Spleen (tissue), 11 donors: ENCODE measurements around the gene OXNAD1. TPM values are rescaled to one million over a fixed set of nuclear protein-coding genes. Genes with fewer than 3 reads are reported as not detected.

ENCODE experiments used
- DNase-seq: peaks from one replicate; pipeline ENCODE4 v3.0.0-alpha.2; 2020
- H3K27ac ChIP-seq, 8 donors: fragments of 200-600 bp; sonication (generic) in 7 of 8; 1 replicate in 4 of 8; 2 replicates in 4 of 8; pipeline versions ENCODE4 v1.5.0 to v1.8.0; 2016 to 2021; ENCODE audit warnings: inconsistent platforms in 4 of 8, mild to moderate bottlenecking in 4 of 8, moderate library complexity in 1 of 8
- H3K27me3 ChIP-seq, 7 donors: fragments of 200-600 bp; sonication (generic) in 6 of 7; replicated peaks in 1 of 7; 1 replicate in 4 of 7; 2 replicates in 3 of 7; pipeline versions ENCODE4 v1.5.0 to v1.8.0; 2016 to 2021; ENCODE audit warnings: inconsistent platforms in 3 of 7, mild to moderate bottlenecking in 1 of 7
- H3K36me3 ChIP-seq, 6 donors: fragments of 200-600 bp; sonication (generic) in 5 of 6; 1 replicate in 4 of 6; 2 replicates in 2 of 6; pipeline versions ENCODE4 v1.5.0 to v1.8.0; 2016 to 2021; ENCODE audit warnings: inconsistent platforms in 2 of 6
- H3K4me1 ChIP-seq, 6 donors: fragments of 200-600 bp; sonication (generic) in 5 of 6; 1 replicate in 3 of 6; 2 replicates in 3 of 6; pipeline versions ENCODE4 v1.5.0 to v1.8.0; 2016 to 2021; ENCODE audit warnings: inconsistent platforms in 3 of 6
- H3K4me3 ChIP-seq, 8 donors: fragments of 200-600 bp; sonication (generic) in 7 of 8; 1 replicate in 4 of 8; 2 replicates in 4 of 8; pipeline versions ENCODE4 v1.5.0 to v1.8.0; 2016 to 2021; ENCODE audit warnings: inconsistent platforms in 4 of 8, mild to moderate bottlenecking in 4 of 8, moderate library complexity in 2 of 8
- H3K9me3 ChIP-seq, 8 donors: fragments of 200-600 bp; sonication (generic) in 7 of 8; 1 replicate in 4 of 8; 2 replicates in 4 of 8; pipeline versions ENCODE4 v1.5.0 to v1.8.0; 2016 to 2021; ENCODE audit warnings: inconsistent platforms in 4 of 8
- CTCF ChIP-seq, 11 experiments: fragments of 200-600 bp in 7 of 11; fragments of 450-650 bp in 4 of 11; sonication (generic) in 4 of 11; IDR thresholded peaks in 8 of 11; conservative IDR thresholded peaks in 3 of 11; 1 replicate in 7 of 11; 2 replicates in 4 of 11; pipeline versions ENCODE4 v1.4.0 to v1.8.0; 2016 to 2021; ENCODE audit warnings: antibody characterized with exemption in 11 of 11, inconsistent platforms in 4 of 11, mild to moderate bottlenecking in 1 of 11
- POLR2A ChIP-seq, 3 donors: fragments of 450-650 bp; IDR thresholded peaks; one replicate each; pipeline ENCODE4 v1.5.1; 2017; ENCODE audit warnings: antibody characterized with exemption in 3 of 3, mild to moderate bottlenecking in 1 of 3
- POLR2AphosphoS5 ChIP-seq, 3 donors: sonication (generic); formaldehyde crosslinking; IDR thresholded peaks; one replicate each; pipeline ENCODE4 v1.5.1; 2017; ENCODE audit warnings: antibody characterized with exemption in 3 of 3
- WGBS, 5 donors: extraction: QIAGEN DNeasy Blood & Tissue Kit in 3 of 5; methylation state at CpG; one replicate each; pipeline versions ENCODE4 v1.1.5 to v1.1.7; 2013 to 2018; 5-methylcytosine and 5-hydroxymethylcytosine counted together
- intact Hi-C: fragments of 100-400 bp; cut with DNase I; formaldehyde crosslinking; loops from one replicate; pipeline ENCODE4 v1.15.0; 2023; ENCODE audit warnings: low total_unique reads
- polyA plus RNA-seq, 3 donors: library from polyadenylated mRNA; stranded (reverse); fragments of 200-250 nt; gene quantifications; one replicate each; pipeline ENCODE4 v1.2.1, GENCODE V29; 2013
- total RNA-seq, 7 donors: library from RNA; depleted of rRNA in 3 of 7; stranded (reverse); fragments of >200 nt in 3 of 7; fragmentation: NEBNext Ultra II Directional in 4 of 7; extraction: Animal tissue kit (Norgen Biotek cat#: 25700) in 4 of 7; gene quantifications; one replicate each; pipeline versions ENCODE4 v1.1.0 to v1.2.1, GENCODE V29; 2016 to 2021
- donor health status: healthy with polysubstance abuse.
- donor health status: DM: no; HTN: no; CAD: no; lungs with moderate emphysema.
- donor health status: DM: no; HTN: no; CAD: no.
- donor health status: Bipolar disorder and iron deficiency.
- donor health status: healthy.
- donor health status: DM: no; HTN: no; CAD: no.
- donor health status: DM: yes; HTN: yes; CAD: no.

The OXNAD1 gene
- total and polyA plus RNA-seq, 10 donors = 4.2 to 30.6 (median 20.1) TPM

GRCh38 chr3:16335333-16335732, 70.3 kb downstream of the OXNAD1 start:
- peaks cover 12 to 47% (median 25%) of the 10 kb centered on the region in 6 donors for H3K4me1 ChIP-seq
- no peak for DNase-seq
- 81 to 93% (median 86%) methylated on average over 5 of the region's 5 CpGs for WGBS, 5 donors
- H3K36me3 ChIP-seq = peaks cover 3 to 65% (median 21%) of the 10 kb centered on the region in 6 donors
- peaks cover 0 to 20% (median 17%) of the 10 kb centered on the region in 8 donors for H3K9me3 ChIP-seq
- intact Hi-C loops = no loop called here
- TF ChIP-seq CTCF (IDR thresholded peaks at IDR 0.05 in 8 of 11, conservative IDR thresholded peaks at IDR 0.05 in 3 of 11) (no peak), POLR2AphosphoS5 (IDR thresholded peaks at IDR 0.05) (no peak), POLR2A (IDR thresholded peaks at IDR 0.05) (no peak)
- H3K4me3 ChIP-seq = no peak overlapping the region
- H3K27ac ChIP-seq = no peak overlapping the region
- no peaks in the 10 kb centered on the region for H3K27me3 ChIP-seq

GRCh38 chr3:16335772-16336645, 71.0 kb downstream of the OXNAD1 start:
- peaks cover 3 to 58% (median 21%) of the 10 kb centered on the region in 6 donors for H3K36me3 ChIP-seq
- H3K4me1 ChIP-seq = peaks cover 12 to 48% (median 25%) of the 10 kb centered on the region in 6 donors
- intact Hi-C loops = no loop called here
- H3K27ac ChIP-seq = peak overlapping the region in 2 of 8 donors; percentile 3 to 61
- DNase-seq = no peak
- 87 to 92% (median 88%) methylated on average over 13 to 14 of the region's 14 CpGs for WGBS, 5 donors
- peaks cover 0 to 16% (median 13%) of the 10 kb centered on the region in 8 donors for H3K9me3 ChIP-seq
- TF ChIP-seq CTCF (IDR thresholded peaks at IDR 0.05 in 8 of 11, conservative IDR thresholded peaks at IDR 0.05 in 3 of 11) (no peak), POLR2AphosphoS5 (IDR thresholded peaks at IDR 0.05) (peak in 2 of 3 donors; percentile 2 to 48)
- H3K27me3 ChIP-seq = no peaks in the 10 kb centered on the region
- H3K4me3 ChIP-seq = no peak overlapping the region

GRCh38 chr3:16336825-16337224, 71.8 kb downstream of the OXNAD1 start:
- H3K27ac ChIP-seq = peak overlapping the region in 1 of 8 donors; percentile 61
- peaks cover 0 to 8% (median 4%) of the 10 kb centered on the region in 8 donors for H3K9me3 ChIP-seq
- no peak for TF ChIP-seq POLR2A (IDR thresholded peaks at IDR 0.05)
- no peak for TF ChIP-seq CTCF (IDR thresholded peaks at IDR 0.05 in 8 of 11, conservative IDR thresholded peaks at IDR 0.05 in 3 of 11)
- TF ChIP-seq POLR2AphosphoS5 (IDR thresholded peaks at IDR 0.05) = no peak
- peaks cover 12 to 48% (median 25%) of the 10 kb centered on the region in 6 donors for H3K4me1 ChIP-seq
- DNase-seq = no peak
- 89 to 94% (median 93%) methylated on average over 6 of the region's 6 CpGs for WGBS, 5 donors
- no peaks in the 10 kb centered on the region for H3K27me3 ChIP-seq
- intact Hi-C loops = no loop called here
- H3K36me3 ChIP-seq = peaks cover 3 to 50% (median 20%) of the 10 kb centered on the region in 6 donors
- H3K4me3 ChIP-seq = no peak overlapping the region

DNA sequence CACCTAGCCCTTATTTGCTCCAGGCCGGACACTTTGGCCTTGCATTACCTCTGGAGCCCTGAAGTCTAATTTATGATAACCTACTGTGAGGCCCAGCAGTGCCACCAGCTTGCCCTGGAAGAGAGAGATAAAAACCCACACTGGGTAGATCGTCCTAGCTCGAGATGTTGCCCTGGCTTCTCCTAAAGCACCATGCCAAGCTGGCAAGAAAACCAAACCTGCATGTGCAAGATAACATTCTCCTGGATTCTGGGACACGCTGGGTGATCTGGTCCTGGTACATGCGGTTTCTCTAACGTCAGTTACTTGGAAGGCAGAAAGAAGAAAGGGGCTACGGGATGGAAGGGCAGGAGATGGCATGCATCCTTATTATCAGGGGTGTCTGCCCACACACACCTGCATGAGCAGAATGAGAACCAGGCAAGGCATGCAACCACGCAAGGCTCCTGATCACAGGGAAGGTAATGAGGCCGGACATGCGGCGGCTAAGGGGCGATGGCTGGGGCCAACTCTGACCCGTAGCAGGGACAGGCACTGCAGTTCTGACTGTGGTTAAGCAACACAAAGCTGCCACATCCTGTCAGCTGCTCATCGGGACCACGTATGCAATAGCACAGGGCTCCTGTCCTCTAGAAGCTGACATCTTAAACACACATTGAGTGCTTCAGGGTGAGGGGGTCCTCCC, 73.0 kb downstream of the OXNAD1 start:
- H3K27ac ChIP-seq = peak overlapping the region; percentile 32 to 65 (median 52)
- no peak overlapping the region for H3K4me3 ChIP-seq
- TF ChIP-seq CTCF (IDR thresholded peaks at IDR 0.05 in 8 of 11, conservative IDR thresholded peaks at IDR 0.05 in 3 of 11) (no peak), POLR2AphosphoS5 (IDR thresholded peaks at IDR 0.05) (peak; percentile 59 to 69 (median 59))
- peaks cover 3 to 38% (median 17%) of the 10 kb centered on the region in 6 donors for H3K36me3 ChIP-seq
- peak; percentile 90 for DNase-seq
- H3K4me1 ChIP-seq = peaks cover 12 to 48% (median 25%) of the 10 kb centered on the region in 6 donors
- intact Hi-C loops = no loop called here
- 33 to 55% (median 44%) methylated on average over 15 of the region's 15 CpGs for WGBS, 5 donors
- H3K9me3 ChIP-seq = no peaks in the 10 kb centered on the region
- no peaks in the 10 kb centered on the region for H3K27me3 ChIP-seq
